Right atrium auricular region (tissue), 2 donors: ENCODE data around the gene NEURL4. TPM values are rescaled to one million over a fixed set of nuclear protein-coding genes. Genes with fewer than 3 reads are reported as not detected.
A peak's percentile ranks its signal among the peaks of the same experiment; 100 is the strongest.

Source experiments
- DNase-seq: peaks from one replicate; pipeline ENCODE4 v3.0.0-alpha.2; 2019; ENCODE audit warnings: low spot score
- H3K27ac ChIP-seq, 2 donors: fragments of 200-600 bp; sonication (generic); 1 replicate in 1 of 2; 2 replicates in 1 of 2; pipeline ENCODE4 v1.5.1; 2016 to 2019
- H3K27me3 ChIP-seq, 2 donors: fragments of 200-600 bp; sonication (generic); one replicate each; pipeline versions ENCODE4 v1.5.1 to v1.6.0; 2017 to 2019
- H3K36me3 ChIP-seq: fragments of 200-600 bp; sonication (generic); one replicate; pipeline ENCODE4 v1.5.1; 2016
- H3K4me1 ChIP-seq, 2 donors: fragments of 200-600 bp; sonication (generic); one replicate each; pipeline versions ENCODE4 v1.5.1 to v1.6.0; 2017 to 2019
- H3K4me3 ChIP-seq, 2 donors: fragments of 200-600 bp; sonication (generic); 1 replicate in 1 of 2; 2 replicates in 1 of 2; pipeline ENCODE4 v1.5.1; 2017 to 2019; ENCODE audit warnings: mild to moderate bottlenecking in 1 of 2, moderate library complexity in 1 of 2
- H3K9me3 ChIP-seq, 2 donors: fragments of 200-600 bp; sonication (generic); one replicate each; pipeline ENCODE4 v1.5.1; 2019
- CTCF ChIP-seq, 2 donors: fragments of 200-600 bp; sonication (generic); IDR thresholded peaks; one replicate each; pipeline ENCODE4 v1.5.1; 2019; ENCODE audit warnings: antibody characterized with exemption in 2 of 2
- total RNA-seq, 2 donors: library from RNA; depleted of rRNA; stranded (reverse); fragments of >200 nt; gene quantifications; one replicate each; pipeline ENCODE4 v1.1.0, GENCODE V29; 2016

Gene NEURL4
- total RNA-seq, 2 donors from 2014 or later = 9.5 to 12.8 TPM

DNA sequence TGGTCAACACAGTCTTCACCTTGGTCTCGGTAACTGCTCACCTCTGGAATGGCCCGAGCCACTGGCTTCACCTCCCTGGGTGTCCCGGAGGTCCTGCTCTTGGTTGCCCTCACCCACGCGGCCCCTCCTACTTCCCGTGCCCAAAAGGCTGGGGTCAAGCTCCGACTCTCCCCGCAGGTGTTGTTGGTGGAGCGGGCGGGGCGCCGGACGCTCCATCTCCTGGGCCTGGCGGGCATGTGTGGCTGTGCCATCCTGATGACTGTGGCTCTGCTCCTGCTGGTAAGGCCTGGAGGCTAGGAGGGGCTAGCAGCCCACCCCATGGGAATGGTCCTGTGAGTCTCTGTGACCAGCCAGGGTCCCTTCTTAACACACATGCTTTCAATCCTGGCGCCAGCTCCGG, 44.2 kb downstream of the NEURL4 start:
- no peak for DNase-seq
- Histone ChIP-seq H3K36me3 (peaks cover 32% of the 10 kb centered on the region), H3K27me3 (no peaks in the 10 kb centered on the region), H3K9me3 (no peaks in the 10 kb centered on the region), H3K4me3 (no peak overlapping the region), H3K27ac (peak overlapping the region in 1 of 2 donors; percentile 16), H3K4me1 (peaks cover 0 to 36% of the 10 kb centered on the region in 2 donors)
- TF ChIP-seq CTCF (IDR thresholded peaks at IDR 0.05) = no peak

DNA sequence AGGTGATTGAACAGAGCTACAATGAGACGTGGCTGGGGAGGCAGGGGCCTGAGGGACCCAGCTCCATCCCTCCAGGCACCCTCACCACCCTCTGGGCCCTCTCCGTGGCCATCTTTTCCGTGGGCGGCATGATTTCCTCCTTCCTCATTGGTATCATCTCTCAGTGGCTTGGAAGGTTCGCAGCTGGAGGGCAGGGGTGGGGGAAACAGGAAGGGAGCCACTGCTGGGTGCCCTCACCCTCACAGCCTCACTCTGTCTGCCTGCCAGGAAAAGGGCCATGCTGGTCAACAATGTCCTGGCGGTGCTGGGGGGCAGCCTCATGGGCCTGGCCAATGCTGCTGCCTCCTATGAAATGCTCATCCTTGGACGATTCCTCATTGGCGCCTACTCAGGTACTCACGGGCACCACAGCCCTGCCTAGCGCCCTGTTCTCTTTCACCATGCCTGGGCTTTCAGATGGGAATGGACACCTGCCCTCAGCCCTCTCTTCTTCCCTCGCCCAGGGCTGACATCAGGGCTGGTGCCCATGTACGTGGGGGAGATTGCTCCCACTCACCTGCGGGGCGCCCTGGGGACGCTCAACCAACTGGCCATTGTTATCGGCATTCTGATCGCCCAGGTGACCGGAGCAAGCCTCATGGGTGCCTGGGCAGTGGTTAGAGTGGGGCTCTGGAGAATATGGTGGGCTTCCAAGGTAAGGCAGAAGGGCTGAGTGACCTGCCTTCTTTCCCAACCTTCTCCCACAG, 45.5 kb downstream of the NEURL4 start:
- TF ChIP-seq CTCF (IDR thresholded peaks at IDR 0.05) = no peak
- Histone ChIP-seq H3K27me3 (no peaks in the 10 kb centered on the region), H3K9me3 (no peaks in the 10 kb centered on the region), H3K4me1 (peaks cover 0 to 36% of the 10 kb centered on the region in 2 donors), H3K4me3 (peak overlapping the region in 1 of 2 donors; percentile 60), H3K36me3 (peaks cover 32% of the 10 kb centered on the region), H3K27ac (peak overlapping the region; percentile 91 to 93)
- DNase-seq = no peak

DNA sequence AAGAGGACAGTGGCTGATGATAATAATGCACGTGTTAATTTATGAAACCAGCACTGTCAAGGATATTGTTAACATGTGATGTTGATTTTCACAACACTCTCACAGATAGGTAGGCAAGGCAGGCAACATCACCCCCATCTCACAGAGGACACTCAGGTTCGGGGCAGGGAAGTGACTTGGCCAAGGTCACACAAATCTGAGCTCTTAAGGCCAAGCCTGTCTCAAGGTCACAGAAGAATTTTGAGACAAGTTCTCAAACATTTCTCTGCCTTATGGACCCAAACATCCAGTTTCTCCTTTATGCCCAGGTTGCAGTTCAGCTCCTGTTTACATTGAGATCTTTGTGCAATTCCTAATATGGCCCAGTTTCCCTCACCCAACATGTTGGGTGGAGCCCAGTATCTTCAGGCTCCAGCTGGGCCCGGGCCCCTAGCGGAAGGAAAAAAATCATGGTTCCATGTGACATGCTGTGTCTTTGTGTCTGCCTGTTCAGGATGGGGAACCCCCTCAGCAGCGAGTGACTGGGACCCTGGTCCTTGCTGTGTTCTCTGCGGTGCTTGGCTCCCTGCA, 46.3 kb downstream of the NEURL4 start:
- no peak for DNase-seq
- Histone ChIP-seq H3K4me1 (peaks cover 0 to 36% of the 10 kb centered on the region in 2 donors), H3K4me3 (peak overlapping the region; percentile 60 to 72), H3K27ac (peak overlapping the region; percentile 91 to 93), H3K27me3 (no peaks in the 10 kb centered on the region), H3K9me3 (no peaks in the 10 kb centered on the region), H3K36me3 (peaks cover 32% of the 10 kb centered on the region)
- TF ChIP-seq CTCF (IDR thresholded peaks at IDR 0.05) = no peak

DNA sequence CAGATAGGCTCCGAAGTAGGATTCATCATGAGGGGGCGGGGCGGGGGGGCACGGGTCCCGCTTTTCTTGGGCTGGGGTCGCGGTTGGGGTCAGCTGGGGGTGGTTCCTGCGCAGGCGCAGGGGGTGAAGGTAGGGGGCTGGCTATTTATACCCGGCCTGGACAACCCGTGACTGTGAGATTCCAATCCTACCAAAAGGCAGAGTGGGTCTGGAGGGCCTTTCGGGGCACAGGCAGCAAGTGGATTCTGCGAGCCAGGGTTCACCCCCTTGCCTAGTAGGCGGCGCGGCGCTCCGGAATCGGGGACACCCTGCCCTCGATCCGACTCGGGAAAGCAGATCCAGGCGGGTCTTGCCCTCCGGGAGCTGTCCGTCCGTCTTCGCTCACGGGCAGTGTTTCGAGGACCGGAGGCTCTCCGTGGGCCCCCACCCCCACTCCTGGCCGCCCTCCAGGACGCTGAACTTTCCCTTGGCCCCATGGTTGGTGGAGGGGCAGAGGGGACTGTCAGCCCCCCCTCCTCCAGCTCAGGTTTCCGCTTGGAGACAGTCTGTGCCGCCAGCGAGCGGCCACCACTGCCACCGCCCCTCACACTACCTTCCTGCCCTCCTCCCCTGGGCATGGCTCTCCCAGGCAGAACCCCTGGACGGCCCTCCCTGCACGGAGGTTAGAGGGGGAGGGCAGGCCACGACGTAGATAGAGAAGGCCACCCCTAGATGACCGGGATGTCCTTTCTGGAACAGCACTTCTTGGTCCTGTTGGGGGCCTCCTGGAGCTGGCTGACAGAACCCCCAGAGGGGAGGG, 47.0 kb downstream of the NEURL4 start:
- H3K4me1 ChIP-seq = peaks cover 0 to 36% of the 10 kb centered on the region in 2 donors
- no peaks in the 10 kb centered on the region for H3K9me3 ChIP-seq
- no peaks in the 10 kb centered on the region for H3K27me3 ChIP-seq
- peaks cover 32% of the 10 kb centered on the region for H3K36me3 ChIP-seq
- H3K4me3 ChIP-seq = peak overlapping the region; percentile 60 to 72
- TF ChIP-seq CTCF (IDR thresholded peaks at IDR 0.05) = no peak
- H3K27ac ChIP-seq = peak overlapping the region; percentile 91 to 93
- no peak for DNase-seq

DNA sequence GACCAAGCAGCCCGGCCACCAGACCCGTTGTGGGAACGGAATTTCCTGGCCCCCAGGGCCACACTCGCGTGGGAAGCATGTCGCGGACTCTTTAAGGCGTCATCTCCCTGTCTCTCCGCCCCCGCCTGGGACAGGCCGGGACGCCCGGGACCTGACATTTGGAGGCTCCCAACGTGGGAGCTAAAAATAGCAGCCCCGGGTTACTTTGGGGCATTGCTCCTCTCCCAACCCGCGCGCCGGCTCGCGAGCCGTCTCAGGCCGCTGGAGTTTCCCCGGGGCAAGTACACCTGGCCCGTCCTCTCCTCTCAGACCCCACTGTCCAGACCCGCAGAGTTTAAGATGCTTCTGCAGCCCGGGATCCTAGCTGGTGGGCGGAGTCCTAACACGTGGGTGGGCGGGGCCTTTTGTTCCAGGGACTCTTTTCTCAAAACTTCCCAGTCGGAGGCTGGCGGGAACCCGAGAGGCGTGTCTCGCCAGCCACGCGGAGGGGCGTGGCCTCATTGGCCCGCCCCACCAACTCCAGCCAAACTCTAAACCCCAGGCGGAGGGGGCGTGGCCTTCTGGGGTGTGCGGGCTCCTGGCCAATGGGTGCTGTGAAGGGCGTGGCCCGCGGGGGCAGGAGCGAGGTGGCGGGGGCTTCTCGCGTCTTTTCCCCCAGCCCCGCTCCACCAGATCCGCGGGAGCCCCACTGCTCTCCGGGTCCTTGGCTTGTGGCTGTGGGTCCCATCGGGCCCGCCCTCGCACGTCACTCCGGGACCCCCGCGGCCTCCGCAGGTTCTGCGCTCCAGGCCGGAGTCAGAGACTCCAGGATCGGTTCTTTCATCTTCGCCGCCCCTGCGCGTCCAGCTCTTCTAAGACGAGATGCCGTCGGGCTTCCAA, 47.8 kb downstream of the NEURL4 start, which contains the start of gene SLC2A4:
TSS of gene SLC2A4 (plus strand) at position 645 of the 879 bp plus-strand sequence. CDS start at position 862, 217 bp downstream.
- no peak for TF ChIP-seq CTCF (IDR thresholded peaks at IDR 0.05)
- H3K4me3 ChIP-seq = peak within 1 kb of the TSS; percentile 60 to 72
- H3K27ac ChIP-seq = peak within 1 kb of the TSS; percentile 91 to 93
- H3K4me1 ChIP-seq = peaks cover 0 to 36% of the 10 kb centered on the region in 2 donors
- H3K36me3 ChIP-seq = peaks cover 27% of the 10 kb centered on the region
- no peaks in the 10 kb centered on the region for H3K9me3 ChIP-seq
- H3K27me3 ChIP-seq = no peaks in the 10 kb centered on the region
- DNase-seq = peak; percentile 94
